NCI-H748 (cell line): Measurements from ENCODE around the gene DPYD.
A peak's percentile ranks its signal among the peaks of the same experiment; 100 is the strongest.

ENCODE experiments used
- DNase-seq: peaks from one replicate; lab custom pipeline; 2025; ENCODE audit not compliant: unreplicated experiment; lab: John Stamatoyannopoulos, UW

The DPYD gene

GRCh38 chr1:97792655-97793054 lies 128.2 kb downstream of the DPYD start:
- no peak for DNase-seq

GRCh38 chr1:97791251-97791650 lies 129.6 kb downstream of the DPYD start:
- no peak for DNase-seq

GRCh38 chr1:97787231-97787630 lies 133.6 kb downstream of the DPYD start:
- DNase-seq, result no peak

- DNase-seq, result no peak
These were observed 136.2 kb downstream of the DPYD start for GRCh38 chr1:97784661-97785060.

GRCh38 chr1:97783751-97784150 lies 137.1 kb downstream of the DPYD start:
- DNase-seq, result no peak

- DNase-seq, result no peak
These were observed 139.0 kb downstream of the DPYD start for GRCh38 chr1:97781762-97782337.

GRCh38 chr1:97780884-97781283 lies 139.9 kb downstream of the DPYD start:
- DNase-seq, result no peak

- DNase-seq, result peak; percentile 1
These were observed 142.1 kb downstream of the DPYD start for GRCh38 chr1:97778718-97779117.

GRCh38 chr1:97770376-97770775 lies 150.5 kb downstream of the DPYD start:
- no peak for DNase-seq

GRCh38 chr1:97767381-97767780 lies 153.5 kb downstream of the DPYD start:
- no peak for DNase-seq

- no peak for DNase-seq
These were observed 155.8 kb downstream of the DPYD start for GRCh38 chr1:97764991-97765390.

- no peak for DNase-seq
These were observed 159.2 kb downstream of the DPYD start for GRCh38 chr1:97761637-97762036.

- no peak for DNase-seq
These were observed 161.8 kb downstream of the DPYD start for GRCh38 chr1:97759078-97759477.

GRCh38 chr1:97758541-97759057 lies 162.2 kb downstream of the DPYD start:
- DNase-seq, result no peak

- no peak for DNase-seq
These were observed 174.9 kb downstream of the DPYD start for GRCh38 chr1:97745912-97746311.

- no peak for DNase-seq
These were observed 175.9 kb downstream of the DPYD start for GRCh38 chr1:97744977-97745376.

- DNase-seq, result peak; percentile 40
These were observed 177.7 kb downstream of the DPYD start for GRCh38 chr1:97743129-97743528.

GRCh38 chr1:97740891-97741290 lies 179.9 kb downstream of the DPYD start:
- DNase-seq, result no peak

- DNase-seq, result no peak
These were observed 181.2 kb downstream of the DPYD start for GRCh38 chr1:97739596-97740103.

GRCh38 chr1:97738270-97738669 lies 182.6 kb downstream of the DPYD start:
- peak; percentile 21 for DNase-seq

- DNase-seq, result no peak
These were observed 190.6 kb downstream of the DPYD start for GRCh38 chr1:97730271-97730670.

GRCh38 chr1:97728436-97728835 lies 192.4 kb downstream of the DPYD start:
- no peak for DNase-seq

- no peak for DNase-seq
These were observed 193.8 kb downstream of the DPYD start for GRCh38 chr1:97727029-97727428.
